Right lobe of liver (tissue), 4 donors: Measurements from ENCODE around the gene IL20RA.

ENCODE experiments used
- CTCF ChIP-seq, 4 donors: fragments of 200-600 bp in 3 of 4; fragments of 450-650 bp in 1 of 4; IDR thresholded peaks; one replicate each; pipeline versions ENCODE4 v1.5.1 to v1.8.0; 2016 to 2022; ENCODE audit warnings: antibody characterized with exemption in 4 of 4, mild to moderate bottlenecking in 2 of 4
- POLR2A ChIP-seq: fragments of 450-650 bp; IDR thresholded peaks from one replicate; pipeline ENCODE4 v1.6.1; 2017; ENCODE audit warnings: antibody characterized with exemption, mild to moderate bottlenecking
- donor health status: DM: no; HTN: no; CAD: no.
- donor health status: DM: no; HTN: no; CAD: no.
- donor health status: DM: no; HTN: yes; CAD: no.

- TF ChIP-seq CTCF (IDR thresholded peaks at IDR 0.05) (no peak), POLR2A (no peak)
Measured at GRCh38 chr6:137025786-137026730, 18.7 kb downstream of the IL20RA start.
